NCI-H2227 (cell line): ENCODE measurements around the gene BFAR.
"Not testable (repeated sequence)": the region's sequence is repeated elsewhere in the genome, so short reads cannot be mapped to it uniquely, and the experiment has no call there.

Experiments used
- DNase-seq: peaks from one replicate; lab custom pipeline; 2025; ENCODE audit not compliant: unreplicated experiment; lab: John Stamatoyannopoulos, UW

The BFAR gene

GRCh38 chr16:14635395-14636165, 2.8 kb downstream of the BFAR start:
- no peak for DNase-seq

- not testable (repeated sequence) for DNase-seq
Measured at GRCh38 chr16:14636179-14636950, 3.6 kb downstream of the BFAR start.

GRCh38 chr16:14636951-14637240, 4.1 kb downstream of the BFAR start:
- DNase-seq = not testable (repeated sequence)

- DNase-seq = no peak
Measured at GRCh38 chr16:14640538-14640937, 7.8 kb downstream of the BFAR start.

- DNase-seq = no peak
Measured at GRCh38 chr16:14641206-14641605, 8.5 kb downstream of the BFAR start.

- DNase-seq = no peak
Measured at GRCh38 chr16:14641926-14642325, 9.2 kb downstream of the BFAR start.

GRCh38 chr16:14649816-14650215, 17.1 kb downstream of the BFAR start:
- DNase-seq = no peak

GRCh38 chr16:14650629-14651028, 17.9 kb downstream of the BFAR start:
- DNase-seq = no peak

- no peak for DNase-seq
Measured at GRCh38 chr16:14652726-14653125, 20.0 kb downstream of the BFAR start.

- no peak for DNase-seq
Measured at GRCh38 chr16:14658063-14658462, 25.3 kb downstream of the BFAR start.

GRCh38 chr16:14667347-14668266, 34.9 kb downstream of the BFAR start:
- no peak for DNase-seq

GRCh38 chr16:14668556-14669223, 35.9 kb downstream of the BFAR start:
- no peak for DNase-seq

GRCh38 chr16:14669776-14670175, 37.0 kb downstream of the BFAR start:
- DNase-seq = no peak

GRCh38 chr16:14672403-14672971, 39.7 kb downstream of the BFAR start:
- no peak for DNase-seq

- no peak for DNase-seq
Measured at GRCh38 chr16:14676633-14677032, 43.9 kb downstream of the BFAR start.

GRCh38 chr16:14677627-14678026, 44.9 kb downstream of the BFAR start:
- no peak for DNase-seq

GRCh38 chr16:14678748-14679497, 46.2 kb downstream of the BFAR start:
- DNase-seq = no peak

GRCh38 chr16:14680396-14680795, 47.6 kb downstream of the BFAR start:
- not testable (repeated sequence) for DNase-seq

GRCh38 chr16:14681115-14681514, 48.4 kb downstream of the BFAR start:
- DNase-seq = no peak

GRCh38 chr16:14682121-14682520, 49.4 kb downstream of the BFAR start:
- DNase-seq = no peak
